H9 (cell line): ENCODE measurements around the gene CHD6. TPM values are rescaled to one million over a fixed set of nuclear protein-coding genes. Genes with fewer than 3 reads are reported as not detected.

Source experiments
- DNase-seq: peaks from one replicate; pipeline ENCODE4 v3.0.0-alpha.2; 2017
- H2AFZ ChIP-seq: one replicate; pipeline ENCODE4 v1.6.1; 2013; ENCODE audit warnings: mild to moderate bottlenecking, low read length, control low read depth, moderate library complexity
- H2AK5ac ChIP-seq: 2 replicates; pipeline ENCODE4 v1.6.1; 2013; ENCODE audit warnings: low read length, control low read depth, mixed read lengths; ENCODE audit not compliant: insufficient read length
- H2BK120ac ChIP-seq: one replicate; pipeline ENCODE4 v1.6.1; 2013; ENCODE audit warnings: low read depth, mild to moderate bottlenecking, low read length, control low read depth, inconsistent platforms; ENCODE audit not compliant: poor library complexity, severe bottlenecking
- H2BK12ac ChIP-seq: 2 replicates; pipeline ENCODE4 v1.6.1; 2013; ENCODE audit warnings: low read length, control low read depth, mixed read lengths, low read depth; ENCODE audit not compliant: insufficient read length
- H2BK15ac ChIP-seq: 2 replicates; pipeline ENCODE4 v1.6.1; 2013; ENCODE audit warnings: low read depth, low read length, control low read depth
- H2BK20ac ChIP-seq: one replicate; pipeline ENCODE4 v1.6.1; 2013; ENCODE audit warnings: low read depth, mild to moderate bottlenecking, low read length, control low read depth, inconsistent platforms; ENCODE audit not compliant: poor library complexity, severe bottlenecking
- H2BK5ac ChIP-seq: 2 replicates; pipeline ENCODE4 v1.6.1; 2013; ENCODE audit warnings: low read length, control low read depth, mixed read lengths; ENCODE audit not compliant: insufficient read length
- H3K14ac ChIP-seq: 2 replicates; pipeline ENCODE4 v1.6.1; 2013; ENCODE audit warnings: low read length, control low read depth; ENCODE audit not compliant: insufficient read depth
- H3K18ac ChIP-seq: 2 replicates; pipeline ENCODE4 v1.6.1; 2013; ENCODE audit warnings: low read depth, mild to moderate bottlenecking, mixed read lengths, low read length, control low read depth; ENCODE audit not compliant: insufficient read length
- H3K23ac ChIP-seq: 2 replicates; pipeline ENCODE4 v1.6.1; 2013; ENCODE audit warnings: low read length, control low read depth, mixed read lengths, low read depth; ENCODE audit not compliant: insufficient read length
- H3K23me2 ChIP-seq: 2 replicates; pipeline ENCODE4 v1.6.1; 2013; ENCODE audit warnings: low read depth, mild to moderate bottlenecking, mixed read lengths, low read length, control low read depth; ENCODE audit not compliant: insufficient read length, poor library complexity, severe bottlenecking
- H3K27ac ChIP-seq: 2 replicates; pipeline ENCODE4 v1.5.1; 2013; ENCODE audit warnings: low read length, control low read depth, mixed read lengths, low read depth; ENCODE audit not compliant: insufficient read length
- H3K27me3 ChIP-seq: 2 replicates; pipeline ENCODE4 v1.6.1; 2013; ENCODE audit warnings: low read length, control low read depth, inconsistent platforms; ENCODE audit not compliant: insufficient read depth
- H3K4ac ChIP-seq: 2 replicates; pipeline ENCODE4 v1.6.1; 2013; ENCODE audit warnings: low read depth, mild to moderate bottlenecking, control low read depth, inconsistent platforms, low read length, moderate library complexity
- H3K4me1 ChIP-seq: 2 replicates; pipeline ENCODE4 v1.6.1; 2013; ENCODE audit warnings: low read length, control low read depth, inconsistent platforms; ENCODE audit not compliant: insufficient read depth
- H3K4me2 ChIP-seq: 2 replicates; pipeline ENCODE4 v1.6.1; 2013; ENCODE audit warnings: low read length, control low read depth, mixed read lengths; ENCODE audit not compliant: insufficient read length, insufficient read depth
- H3K56ac ChIP-seq: 2 replicates; pipeline ENCODE4 v1.6.1; 2013; ENCODE audit warnings: low read depth, mild to moderate bottlenecking, mixed read lengths, low read length, control low read depth; ENCODE audit not compliant: insufficient read length
- H3K79me1 ChIP-seq: 2 replicates; pipeline ENCODE4 v1.6.1; 2013; ENCODE audit warnings: low read depth, mild to moderate bottlenecking, moderate library complexity, low read length, control low read depth, inconsistent platforms; ENCODE audit not compliant: insufficient read depth, poor library complexity, severe bottlenecking
- H3K79me2 ChIP-seq: 2 replicates; pipeline ENCODE4 v1.6.1; 2013; ENCODE audit warnings: low read length, control low read depth, inconsistent platforms; ENCODE audit not compliant: insufficient read depth
- H3K9ac ChIP-seq: 2 replicates; pipeline ENCODE4 v1.6.1; 2013; ENCODE audit warnings: low read length, control low read depth, mixed read lengths; ENCODE audit not compliant: insufficient read length; ENCODE audit errors: extremely low read depth
- H3K9me3 ChIP-seq: one replicate; pipeline ENCODE4 v1.6.1; 2013; ENCODE audit warnings: low read depth, low read length, inconsistent platforms; ENCODE audit not compliant: control insufficient read depth
- H3T11ph ChIP-seq: one replicate; pipeline ENCODE4 v1.6.1; 2013; ENCODE audit warnings: mild to moderate bottlenecking, low read length, control low read depth, inconsistent platforms
- H4K20me1 ChIP-seq: one replicate; pipeline ENCODE4 v1.6.1; 2013; ENCODE audit not compliant: control insufficient read depth, insufficient read length, insufficient read depth
- H4K5ac ChIP-seq: 2 replicates; pipeline ENCODE4 v1.6.1; 2013; ENCODE audit warnings: low read depth, mild to moderate bottlenecking, mixed read lengths, low read length, control low read depth; ENCODE audit not compliant: insufficient read length
- H4K8ac ChIP-seq: replicated peaks from 2 replicates; pipeline ENCODE4 v1.6.1; 2013; ENCODE audit warnings: low read length, control low read depth, mixed read lengths, low read depth; ENCODE audit not compliant: insufficient read length
- H4K91ac ChIP-seq: 2 replicates; pipeline ENCODE4 v1.6.1; 2013; ENCODE audit warnings: low read depth, mild to moderate bottlenecking, moderate library complexity, mixed read lengths, low read length, control low read depth; ENCODE audit not compliant: insufficient read length
- H3K27ac Mint-ChIP-seq, 3 experiments: 2 replicates in 2 of 3; 3 replicates in 1 of 3; pipeline ENCODE4 v1.8.0; 2020 to 2021; ENCODE audit warnings: mixed read lengths in 3 of 3, mild to moderate bottlenecking in 1 of 3, moderate library complexity in 1 of 3
- H3K27me3 Mint-ChIP-seq: 2 replicates; pipeline ENCODE4 v1.8.0; 2021; ENCODE audit warnings: low read depth, mild to moderate bottlenecking, moderate library complexity, mixed read lengths
- H3K36me3 Mint-ChIP-seq, 3 experiments: 2 replicates in 2 of 3; 3 replicates in 1 of 3; pipeline ENCODE4 v1.8.0; 2020 to 2021; ENCODE audit warnings: low read depth in 3 of 3, mixed read lengths in 3 of 3; ENCODE audit not compliant: insufficient read depth in 1 of 3
- H3K4me1 Mint-ChIP-seq, 2 experiments: 2 replicates each; pipeline ENCODE4 v1.8.0; 2020; ENCODE audit warnings: mixed read lengths in 2 of 2
- H3K4me3 Mint-ChIP-seq, 2 experiments: 2 replicates in 1 of 2; 3 replicates in 1 of 2; pipeline ENCODE4 v1.8.0; 2020 to 2021; ENCODE audit warnings: mild to moderate bottlenecking in 2 of 2, mixed read lengths in 2 of 2, moderate library complexity in 1 of 2
- H3K9me3 Mint-ChIP-seq, 2 experiments: 2 replicates in 1 of 2; 3 replicates in 1 of 2; pipeline ENCODE4 v1.8.0; 2020; ENCODE audit warnings: mild to moderate bottlenecking in 2 of 2, mixed read lengths in 2 of 2, moderate library complexity in 1 of 2
- WGBS: extraction: QIAGEN DNeasy Blood & Tissue Kit; methylation state at CpG from one replicate; pipeline ENCODE4 v1.1.7; 2013; ENCODE audit warnings: missing lambda C conversion rate, low lambda C conversion rate, mixed read lengths; ENCODE audit not compliant: insufficient read length; ENCODE audit errors: extremely low coverage; 5-methylcytosine and 5-hydroxymethylcytosine counted together
- total RNA-seq: library from RNA; stranded (reverse); gene quantifications from 2 replicates; pipeline ENCODE4 v1.2.1, GENCODE V29; 2021
- TF ChIP-seq, protein P1 (sequence below): fragments of 200-600 bp; sonication (generic); conservative IDR thresholded peaks from 3 replicates; pipeline ENCODE4 v1.8.0; 2021; ENCODE audit warnings: antibody characterized with exemption, mild to moderate bottlenecking

The CHD6 gene
- total RNA-seq, 1 experiment from 2014 or later: 51.5 TPM

DNA sequence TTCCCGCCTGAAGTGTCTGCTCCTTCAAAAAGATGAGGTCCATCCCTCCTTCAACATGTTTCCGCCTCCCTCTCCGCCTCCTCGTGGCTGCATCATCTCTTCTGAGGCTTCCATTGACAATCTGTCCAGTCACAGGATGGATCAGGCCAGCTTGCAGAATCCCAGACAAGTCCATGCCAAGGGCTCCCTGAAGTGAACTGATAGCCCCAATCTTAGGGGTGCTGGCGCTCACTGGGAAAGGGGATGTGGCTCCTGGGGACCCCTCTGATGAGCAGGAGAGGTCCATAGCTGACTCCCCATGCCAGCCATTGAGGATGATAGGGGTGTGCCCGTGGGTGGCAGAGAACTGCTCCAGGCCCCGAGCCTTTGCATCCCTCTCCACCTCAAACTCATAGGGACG lies 203.0 kb downstream of the CHD6 start:
- Histone ChIP-seq H4K20me1 (no peaks in the 10 kb centered on the region), H3K9me3 (no peaks in the 10 kb centered on the region), H4K8ac (no peak overlapping the region), H3K14ac (no peak overlapping the region), H2AK5ac (no peak overlapping the region), H4K5ac (no peak overlapping the region), H2BK120ac (no peak overlapping the region), H2AFZ (no peak overlapping the region), H3K4me1 (no peaks in the 10 kb centered on the region), H2BK12ac (no peak overlapping the region), H4K91ac (no peak overlapping the region), H2BK20ac (no peak overlapping the region), H3K23ac (no peak overlapping the region), H3K27ac (no peak overlapping the region), H2BK5ac (no peak overlapping the region), H3K18ac (no peak overlapping the region), H3T11ph (no peak overlapping the region), H3K9ac (no peak overlapping the region), H3K4ac (no peak overlapping the region), H3K79me2 (no peaks in the 10 kb centered on the region), H3K79me1 (no peaks in the 10 kb centered on the region), H3K4me2 (no peak overlapping the region), H2BK15ac (no peak overlapping the region), H3K56ac (no peak overlapping the region), H3K23me2 (no peaks in the 10 kb centered on the region), H3K27me3 (no peaks in the 10 kb centered on the region)
- Mint-ChIP-seq H3K27ac (no peak overlapping the region), H3K9me3 (no peaks in the 10 kb centered on the region), H3K4me3 (no peak overlapping the region), H3K4me1 (no peaks in the 10 kb centered on the region), H3K27me3 (no peaks in the 10 kb centered on the region), H3K36me3 (peaks cover 32 to 83% (median 81%) of the 10 kb centered on the region in 3 experiments; a peak in 6 of 7 replicates)
- no peak for DNase-seq
- TF ChIP-seq, protein P1, sequence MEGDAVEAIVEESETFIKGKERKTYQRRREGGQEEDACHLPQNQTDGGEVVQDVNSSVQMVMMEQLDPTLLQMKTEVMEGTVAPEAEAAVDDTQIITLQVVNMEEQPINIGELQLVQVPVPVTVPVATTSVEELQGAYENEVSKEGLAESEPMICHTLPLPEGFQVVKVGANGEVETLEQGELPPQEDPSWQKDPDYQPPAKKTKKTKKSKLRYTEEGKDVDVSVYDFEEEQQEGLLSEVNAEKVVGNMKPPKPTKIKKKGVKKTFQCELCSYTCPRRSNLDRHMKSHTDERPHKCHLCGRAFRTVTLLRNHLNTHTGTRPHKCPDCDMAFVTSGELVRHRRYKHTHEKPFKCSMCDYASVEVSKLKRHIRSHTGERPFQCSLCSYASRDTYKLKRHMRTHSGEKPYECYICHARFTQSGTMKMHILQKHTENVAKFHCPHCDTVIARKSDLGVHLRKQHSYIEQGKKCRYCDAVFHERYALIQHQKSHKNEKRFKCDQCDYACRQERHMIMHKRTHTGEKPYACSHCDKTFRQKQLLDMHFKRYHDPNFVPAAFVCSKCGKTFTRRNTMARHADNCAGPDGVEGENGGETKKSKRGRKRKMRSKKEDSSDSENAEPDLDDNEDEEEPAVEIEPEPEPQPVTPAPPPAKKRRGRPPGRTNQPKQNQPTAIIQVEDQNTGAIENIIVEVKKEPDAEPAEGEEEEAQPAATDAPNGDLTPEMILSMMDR: no peak
- WGBS: no CpG with 5 or more reads among the region's 8 CpGs
